NCI-H2227 treated with DMSO at 0.1 percent for 48 hours (cell line): ENCODE data around the gene OSBPL6.
"Not testable (repeated sequence)": the region's sequence is repeated elsewhere in the genome, so short reads cannot be mapped to it uniquely, and the experiment has no call there.

ENCODE experiments used
- DNase-seq: peaks from one replicate; lab custom pipeline; 2025; lab: John Stamatoyannopoulos, UW

The OSBPL6 gene

GRCh38 chr2:178403671-178404306 lies 209.5 kb downstream of the OSBPL6 start:
- DNase-seq = no peak

- DNase-seq = no peak
These were observed 210.1 kb downstream of the OSBPL6 start for GRCh38 chr2:178404368-178404767.

DNA sequence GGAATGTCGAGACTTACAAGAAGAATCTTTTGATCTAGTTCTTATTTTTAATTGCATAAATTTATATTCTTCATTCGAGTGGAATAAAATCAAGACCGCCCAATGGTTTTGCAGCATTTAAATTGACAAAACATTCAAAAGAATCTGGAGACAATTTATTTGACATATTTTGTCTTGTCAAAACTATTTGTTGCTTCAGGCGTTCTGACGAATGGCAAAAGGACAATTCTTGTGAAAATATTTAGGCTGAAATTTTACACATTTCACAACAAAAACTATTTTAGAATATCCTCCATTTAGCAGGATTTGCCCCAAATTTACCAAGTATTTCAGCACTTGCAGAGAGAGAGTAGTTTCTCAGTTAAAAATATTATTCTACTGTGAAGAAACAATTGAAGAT lies 214.9 kb downstream of the OSBPL6 start:
- DNase-seq = no peak

GRCh38 chr2:178412047-178412446 lies 217.7 kb downstream of the OSBPL6 start:
- no peak for DNase-seq

DNA sequence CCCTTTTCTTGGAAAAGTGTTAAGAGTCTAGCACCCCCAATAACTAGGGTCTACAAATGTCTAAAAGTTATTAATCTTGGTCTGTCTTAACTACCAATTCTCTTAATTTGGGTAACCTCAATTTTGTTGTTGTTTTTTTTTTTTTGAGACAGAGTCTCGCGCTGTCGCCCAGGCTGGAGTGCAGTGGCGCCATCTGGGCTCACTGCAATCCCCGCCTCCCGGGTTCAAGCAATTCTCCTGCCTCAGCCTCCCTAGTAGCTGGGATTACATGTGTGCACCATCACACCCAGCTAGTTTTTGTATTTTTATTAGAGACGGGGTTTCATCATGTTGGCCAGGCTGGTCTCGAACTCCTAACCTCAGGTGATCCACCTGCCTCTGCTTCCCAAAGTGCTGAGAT lies 218.1 kb downstream of the OSBPL6 start:
- not testable (repeated sequence) for DNase-seq

- peak; percentile 98 for DNase-seq
These were observed 219.4 kb downstream of the OSBPL6 start for GRCh38 chr2:178413472-178414265.

GRCh38 chr2:178414266-178415247 lies 220.2 kb downstream of the OSBPL6 start:
- peak; percentile 98 for DNase-seq

GRCh38 chr2:178415979-178416378 lies 221.7 kb downstream of the OSBPL6 start:
- no peak for DNase-seq

- no peak for DNase-seq
These were observed 223.6 kb downstream of the OSBPL6 start for GRCh38 chr2:178417916-178418315.

DNA sequence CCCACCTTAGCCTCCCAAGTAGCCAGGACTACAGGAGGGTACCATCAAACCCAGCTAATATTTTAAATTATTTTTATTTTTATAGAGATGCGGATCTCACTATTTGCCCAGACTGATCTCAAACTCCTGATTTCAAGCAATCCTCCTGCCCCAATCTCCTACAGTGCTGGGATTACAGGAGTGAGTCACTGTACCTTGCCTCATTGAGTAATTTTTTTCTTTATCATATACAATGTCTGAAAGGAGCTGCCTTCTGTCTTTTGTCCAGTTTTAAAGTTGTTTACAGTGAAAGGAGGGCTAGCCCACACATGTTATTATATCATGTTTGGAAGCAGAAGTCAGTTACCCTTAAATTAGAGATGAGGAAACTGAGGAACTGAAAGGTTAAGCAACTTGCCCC lies 224.1 kb downstream of the OSBPL6 start:
- no peak for DNase-seq

DNA sequence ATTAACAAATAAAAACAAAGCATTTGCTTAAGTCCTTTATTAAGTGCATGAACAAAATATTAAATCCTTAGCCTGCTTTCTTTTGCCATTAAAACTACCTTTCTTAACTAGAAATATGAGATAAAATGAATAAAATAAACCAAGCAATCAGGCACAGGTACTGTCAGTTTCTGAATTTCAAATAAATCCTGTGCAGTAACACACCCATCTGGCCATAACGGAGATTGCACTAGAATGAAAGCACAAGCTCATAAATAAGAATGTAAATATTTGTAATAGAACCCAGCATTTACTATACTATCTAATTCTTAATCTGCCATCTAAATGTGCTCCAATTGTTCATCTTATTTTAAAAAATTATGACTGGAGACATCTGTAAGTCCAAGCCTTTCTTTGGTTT lies 224.8 kb downstream of the OSBPL6 start:
- DNase-seq = peak; percentile 35

GRCh38 chr2:178420463-178420999 lies 226.2 kb downstream of the OSBPL6 start:
- DNase-seq = no peak

- no peak for DNase-seq
These were observed 227.8 kb downstream of the OSBPL6 start for GRCh38 chr2:178422097-178422496.

DNA sequence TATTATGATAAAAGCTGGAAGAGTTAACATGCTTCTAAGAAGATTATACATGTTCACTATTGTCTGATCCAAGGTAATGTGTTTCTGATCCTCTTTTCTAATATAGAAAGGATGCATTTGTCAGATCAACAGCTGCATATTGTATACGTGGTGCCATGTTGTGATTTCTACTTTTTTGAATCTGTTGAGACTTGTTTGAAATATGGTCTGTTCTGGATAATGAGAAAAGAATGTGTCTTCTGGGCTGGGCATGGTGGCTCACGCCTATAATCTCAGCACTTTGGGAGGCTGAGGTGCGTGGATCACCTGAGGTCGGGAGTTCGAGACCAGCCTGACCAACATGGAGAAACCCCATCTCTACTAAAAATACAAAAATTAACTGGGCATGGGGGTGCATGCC lies 229.4 kb downstream of the OSBPL6 start:
- DNase-seq = not testable (repeated sequence)

DNA sequence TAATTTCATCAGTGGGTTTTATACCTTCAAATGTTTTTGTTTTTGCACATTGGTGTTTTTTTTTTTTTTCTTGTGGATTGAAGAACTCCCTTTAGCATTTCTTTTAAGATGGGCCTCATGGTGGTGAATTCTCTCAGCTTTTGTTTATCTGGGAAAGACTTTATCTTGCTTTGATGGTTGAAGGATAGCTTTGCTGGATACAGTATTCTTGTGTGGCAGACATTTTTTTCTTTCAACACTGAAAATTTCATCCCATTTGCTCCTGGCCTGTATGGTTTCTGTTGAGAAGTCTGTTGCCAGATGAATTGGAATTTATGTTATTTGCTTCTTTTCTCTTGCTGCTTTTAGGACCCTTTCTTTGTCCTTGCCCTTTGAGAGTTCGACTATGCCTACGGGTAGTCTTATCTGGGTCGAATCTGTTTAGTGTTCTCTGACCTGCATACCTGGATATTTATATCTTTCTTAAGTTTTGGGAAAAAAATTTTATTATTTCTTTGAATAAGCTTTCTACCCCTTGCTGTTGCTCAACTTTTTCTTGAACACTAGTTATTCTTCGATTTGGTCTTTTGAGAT lies 231.0 kb downstream of the OSBPL6 start:
- DNase-seq = no peak

DNA sequence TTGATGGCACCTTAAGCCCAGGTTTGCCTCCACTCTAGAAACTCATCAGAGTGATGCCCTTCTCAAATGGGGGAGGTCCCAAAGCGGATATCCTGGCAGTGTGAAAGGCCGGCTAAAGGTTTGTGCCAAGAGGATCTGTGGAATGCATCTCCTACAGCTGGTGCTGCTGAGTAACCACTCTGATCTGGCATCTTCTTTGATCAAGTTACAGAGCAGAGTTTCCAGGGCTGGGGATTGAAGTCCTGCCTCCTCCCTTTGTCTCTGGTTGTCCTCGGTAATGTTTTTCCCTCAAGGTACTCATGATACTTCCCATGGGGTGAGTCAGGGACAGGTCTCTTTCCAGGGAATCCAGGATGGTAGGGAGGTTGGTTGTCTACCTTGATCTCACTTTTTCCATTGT lies 232.1 kb downstream of the OSBPL6 start:
- no peak for DNase-seq

GRCh38 chr2:178427458-178427857 lies 233.1 kb downstream of the OSBPL6 start:
- no peak for DNase-seq

DNA sequence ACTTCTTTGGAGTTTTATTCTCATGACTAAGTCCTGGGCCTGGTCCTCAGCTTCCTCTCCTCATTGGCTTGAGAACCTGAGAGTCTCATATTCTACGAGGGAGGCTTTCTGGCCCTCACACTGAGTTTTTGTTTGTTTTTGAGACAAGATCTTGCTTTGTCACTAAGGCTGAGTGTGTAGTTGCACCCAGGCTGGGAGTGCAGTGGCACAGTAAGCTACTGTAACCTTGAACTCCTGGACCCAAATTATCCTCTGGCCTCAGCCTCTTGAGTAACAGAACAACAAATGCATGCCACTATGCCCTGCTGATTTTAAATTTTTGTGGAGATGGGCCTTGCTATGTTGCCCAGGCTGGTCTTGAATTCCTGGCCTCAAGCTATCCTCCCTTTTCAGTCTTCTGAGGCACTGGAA lies 234.1 kb downstream of the OSBPL6 start:
- no peak for DNase-seq

- no peak for DNase-seq
These were observed 235.0 kb downstream of the OSBPL6 start for GRCh38 chr2:178429336-178429735.

GRCh38 chr2:178436662-178437061 lies 242.3 kb downstream of the OSBPL6 start:
- no peak for DNase-seq

DNA sequence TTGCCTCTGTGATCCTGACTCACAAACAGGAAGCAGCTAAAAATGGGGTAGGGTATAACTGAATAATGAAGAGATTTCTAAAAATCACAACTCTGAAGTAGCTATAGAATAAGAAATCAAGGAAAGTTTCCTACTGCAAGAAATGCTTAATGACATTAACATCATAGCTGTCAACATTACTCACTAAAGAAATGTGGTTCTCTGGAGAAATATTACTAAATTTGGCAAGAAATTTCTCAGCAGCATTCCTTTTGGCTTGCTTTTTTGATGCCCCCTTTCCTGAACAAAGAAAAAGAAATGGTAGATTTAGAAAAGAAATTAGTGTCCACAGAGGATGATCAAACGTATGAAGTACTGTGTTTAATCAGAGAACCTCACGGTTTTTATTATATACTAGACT lies 247.1 kb downstream of the OSBPL6 start:
- no peak for DNase-seq
